Ramos (cell line): ENCODE measurements around the gene SLC25A17.
"Not testable (repeated sequence)": the region's sequence is repeated elsewhere in the genome, so short reads cannot be mapped to it uniquely, and the experiment has no call there.

Experiments used
- in situ Hi-C: fragments of 300-500 bp; cut with MboI; formaldehyde crosslinking; loops from one replicate; pipeline ENCODE4 v1.14.3; 2022; ENCODE audit warnings: low sequenced_read_pairs; ENCODE audit not compliant: unreplicated experiment

SLC25A17 gene

GRCh38 chr22:40758851-40759250 lies 60.3 kb downstream of the SLC25A17 start:
- in situ Hi-C loops, result not testable (repeated sequence)

GRCh38 chr22:40758390-40758789 lies 60.8 kb downstream of the SLC25A17 start:
- in situ Hi-C loops, result no loop called here

- in situ Hi-C loops, result no loop called here
Observed at GRCh38 chr22:40757071-40757470, 62.1 kb downstream of the SLC25A17 start.

DNA sequence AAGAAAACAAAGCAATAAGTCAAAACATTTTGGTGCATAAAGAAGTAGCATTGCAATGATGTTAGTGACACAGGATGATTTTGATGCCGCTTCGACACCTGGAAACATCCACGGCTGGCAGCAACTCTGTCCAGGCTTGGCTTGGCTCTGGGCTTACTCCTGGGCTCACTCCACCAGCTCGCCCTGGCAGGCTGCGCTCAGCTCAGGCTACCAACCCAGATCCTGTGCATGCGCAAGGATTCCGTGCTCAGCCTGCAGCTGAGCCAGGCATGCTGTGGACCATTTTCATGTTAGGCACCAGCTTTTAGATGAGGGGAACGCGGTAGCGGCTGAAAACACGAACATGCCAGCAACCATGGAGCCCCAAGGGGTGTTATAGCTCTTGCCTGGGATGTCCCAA lies 66.0 kb downstream of the SLC25A17 start:
- in situ Hi-C loops, result no loop called here

DNA sequence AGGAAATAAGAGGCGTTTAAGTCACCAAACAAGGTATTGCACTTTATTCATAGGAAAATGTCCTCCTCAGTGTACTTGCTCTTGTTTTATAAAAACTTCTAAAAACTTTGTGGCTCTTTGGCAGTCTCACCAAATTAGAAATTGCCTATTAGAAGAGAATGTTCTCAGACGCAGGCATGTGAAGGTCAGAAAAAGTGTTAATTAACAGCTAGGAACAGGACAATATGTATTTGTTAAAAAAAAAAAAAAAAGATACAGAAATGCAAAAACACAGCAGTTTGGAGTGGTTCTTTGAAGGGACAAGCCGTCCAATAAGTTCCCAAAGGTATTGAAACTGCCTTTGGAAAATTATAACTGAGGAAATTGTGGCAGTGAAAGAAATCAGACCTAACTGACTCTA lies 67.9 kb downstream of the SLC25A17 start:
- in situ Hi-C loops, result no loop called here

GRCh38 chr22:40749829-40750228 lies 69.3 kb downstream of the SLC25A17 start:
- in situ Hi-C loops, result no loop called here

DNA sequence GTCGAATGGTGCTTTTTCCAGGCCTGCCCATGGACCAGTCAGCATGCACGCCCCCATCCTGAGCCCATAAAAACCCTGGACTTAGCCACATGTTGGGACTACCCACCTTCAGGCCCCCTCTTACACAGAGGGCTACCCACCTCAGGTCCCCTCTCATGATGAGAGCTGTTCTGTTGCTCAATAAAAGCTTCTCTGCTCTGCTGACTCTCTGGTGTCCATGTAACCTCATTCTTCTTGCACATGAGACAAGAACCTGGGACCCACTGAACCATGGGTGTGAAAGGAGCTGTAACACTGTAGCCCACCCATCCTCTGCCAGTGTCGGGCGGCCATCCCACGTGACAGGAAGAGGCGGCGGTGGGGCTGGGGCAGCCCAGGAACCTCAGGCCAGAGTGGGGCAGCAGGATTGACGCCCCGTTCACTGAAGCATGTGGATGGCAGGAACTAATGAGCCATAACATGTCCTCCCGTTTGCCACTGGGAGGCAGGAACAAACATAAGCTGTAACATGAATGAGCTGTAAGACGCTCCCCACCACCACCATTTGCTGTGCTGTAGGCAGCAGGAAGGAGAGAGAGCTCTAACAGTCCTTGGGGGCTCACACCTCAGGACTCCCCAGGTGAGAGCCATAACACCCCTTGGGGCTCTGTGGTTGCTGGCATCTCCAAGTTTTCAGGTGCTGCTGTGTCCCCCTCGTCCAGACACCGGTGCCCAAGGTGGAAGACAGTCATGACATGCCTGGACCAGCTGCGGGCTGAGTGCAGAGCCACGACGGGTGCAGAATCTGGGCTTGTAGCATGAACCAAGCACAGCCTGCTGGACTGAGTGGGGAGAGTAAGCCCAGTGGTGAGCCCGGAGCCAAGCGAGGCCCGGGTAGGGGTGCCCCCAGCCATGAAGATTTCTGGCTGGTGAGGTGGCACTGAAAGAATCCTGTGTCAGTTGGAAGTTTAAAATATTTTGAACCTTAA lies 70.5 kb downstream of the SLC25A17 start:
- in situ Hi-C loops, result no loop called here

DNA sequence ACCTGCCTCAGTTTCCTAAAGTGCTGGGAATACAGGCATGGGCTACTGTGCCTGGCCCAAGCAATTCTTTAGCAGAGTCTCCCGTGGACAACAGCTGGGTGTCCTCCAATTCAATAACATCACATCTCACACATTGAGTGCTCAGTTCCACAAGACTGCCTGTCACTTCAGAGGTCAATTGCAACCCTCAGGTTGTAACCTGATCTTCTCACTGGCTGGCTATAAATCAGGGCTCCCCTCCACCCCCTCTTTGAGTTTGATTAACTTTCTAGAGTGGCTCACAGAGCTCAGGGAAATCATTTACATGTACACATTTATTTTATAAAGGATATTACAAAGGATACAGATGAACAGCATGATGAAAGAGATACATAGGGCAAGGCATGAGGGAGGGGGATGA lies 71.8 kb downstream of the SLC25A17 start:
- in situ Hi-C loops, result no loop called here

- in situ Hi-C loops, result no loop called here
Observed at GRCh38 chr22:40746428-40747220, 72.5 kb downstream of the SLC25A17 start.

GRCh38 chr22:40743768-40744167 lies 75.4 kb downstream of the SLC25A17 start:
- in situ Hi-C loops, result no loop called here

- in situ Hi-C loops, result no loop called here
Observed at GRCh38 chr22:40741116-40741515, 78.0 kb downstream of the SLC25A17 start.

DNA sequence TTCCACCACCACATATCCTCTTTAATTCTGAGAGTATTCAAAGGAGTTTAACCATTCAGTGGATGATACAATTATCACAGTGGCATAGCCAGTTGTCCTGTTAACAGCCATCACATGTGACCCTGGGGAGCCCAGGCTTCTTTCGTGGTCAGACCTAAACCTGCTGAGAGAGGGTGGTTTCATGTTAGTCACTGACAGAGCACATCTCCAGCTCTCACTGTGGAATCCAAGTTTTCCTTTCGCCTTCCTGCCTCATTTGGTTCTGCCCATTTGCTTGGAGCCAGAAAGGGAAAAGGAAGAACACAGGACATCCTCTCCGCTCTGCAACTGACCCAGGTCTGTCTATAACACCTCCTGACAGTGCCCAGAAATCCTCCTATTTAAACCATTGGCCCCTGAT lies 79.4 kb downstream of the SLC25A17 start:
- in situ Hi-C loops, result no loop called here

DNA sequence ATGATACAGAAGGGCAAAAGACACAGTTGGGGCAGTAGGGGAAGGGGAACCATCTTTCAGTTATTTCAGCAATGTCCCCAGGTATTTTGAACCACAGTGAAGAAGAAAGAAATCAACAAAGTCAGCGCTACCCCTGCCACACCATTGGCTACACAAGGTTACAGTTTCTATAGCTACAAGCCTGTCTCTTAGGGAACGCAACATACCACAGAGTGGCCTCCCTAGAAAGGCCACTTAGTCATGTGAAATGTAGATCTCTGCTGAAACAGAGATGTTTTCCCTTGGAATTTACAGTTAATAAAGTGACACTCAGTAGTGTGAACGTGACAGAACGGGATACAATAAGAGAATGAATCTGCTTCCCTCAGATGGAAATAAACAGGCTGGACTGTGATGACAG lies 85.2 kb downstream of the SLC25A17 start:
- in situ Hi-C loops, result no loop called here

- in situ Hi-C loops, result no loop called here
Observed at GRCh38 chr22:40732999-40733292, 86.2 kb downstream of the SLC25A17 start.

DNA sequence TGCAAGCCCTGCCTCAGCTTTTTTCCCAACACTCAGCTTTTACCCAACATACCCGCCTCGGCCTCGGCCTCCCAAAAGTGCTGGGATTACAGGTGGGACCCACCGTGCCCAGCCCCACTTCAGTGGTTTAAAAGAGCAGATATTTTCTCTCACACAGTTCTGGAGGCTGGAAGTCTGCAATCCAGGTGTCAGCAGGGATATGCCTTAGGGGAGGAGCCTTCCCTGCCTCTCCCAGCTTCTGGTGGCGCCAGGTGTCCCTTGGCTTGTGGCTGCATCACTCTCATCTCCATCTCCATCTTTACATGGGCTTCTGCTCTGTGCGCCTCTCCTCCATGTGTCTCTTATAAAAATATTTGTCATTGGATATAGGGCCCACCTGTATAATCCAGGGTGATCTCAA lies 89.9 kb downstream of the SLC25A17 start:
- in situ Hi-C loops, result no loop called here

DNA sequence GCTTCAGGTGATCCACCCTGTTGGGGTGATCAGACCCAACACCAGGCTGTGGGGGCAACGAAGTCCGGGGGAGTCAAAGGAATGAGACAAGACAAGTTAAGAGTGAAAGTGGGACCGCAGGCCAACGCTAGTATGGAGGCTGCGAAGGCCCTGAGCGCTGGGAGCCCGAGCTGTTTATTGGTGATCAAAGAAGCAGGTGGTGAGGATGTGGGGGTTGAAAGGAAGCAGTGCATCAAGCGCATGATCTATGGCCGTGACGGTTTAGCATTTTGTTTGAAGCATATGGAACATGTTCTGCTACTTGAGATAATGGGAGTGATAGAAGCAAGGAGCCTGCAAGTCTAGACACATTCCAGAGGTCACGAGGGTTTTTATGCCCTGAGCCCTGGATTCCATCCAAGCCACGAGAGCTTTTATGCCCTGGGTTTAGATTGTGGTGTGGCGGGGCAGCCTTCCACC lies 90.4 kb downstream of the SLC25A17 start:
- in situ Hi-C loops, result no loop called here

- in situ Hi-C loops, result no loop called here
Observed at GRCh38 chr22:40727964-40728615, 91.1 kb downstream of the SLC25A17 start.

- in situ Hi-C loops, result no loop called here
Observed at GRCh38 chr22:40727070-40727963, 91.8 kb downstream of the SLC25A17 start.

GRCh38 chr22:40726514-40726913 lies 92.6 kb downstream of the SLC25A17 start:
- in situ Hi-C loops, result no loop called here

GRCh38 chr22:40723396-40723933 lies 95.7 kb downstream of the SLC25A17 start:
- in situ Hi-C loops, result no loop called here
